ENCODE data around the gene OR10G7.
A peak's percentile ranks its signal among the peaks of the same experiment; 100 is the strongest.

OR10G7 gene

GRCh38 chr11:124041254-124041653 lies at the start of gene OR10G7:
Gene OR10G7, minus strand, starts transcription at chr11:124041325. Its CDS starts 2,324 bp downstream, at chr11:124039001.
- no peak for DNase-seq (ENCODE audit: low spot score)

- DNase-seq (ENCODE audit: low spot score): no peak
Observed at GRCh38 chr11:124085997-124086846, 45.1 kb upstream of the OR10G7 start.

- DNase-seq (ENCODE audit: low spot score): no peak
Observed at GRCh38 chr11:124085583-124085982, 44.5 kb upstream of the OR10G7 start.

GRCh38 chr11:124082371-124082770 lies 41.2 kb upstream of the OR10G7 start:
- DNase-seq (ENCODE audit: low spot score): no peak

- DNase-seq (ENCODE audit: low spot score): no peak
Observed at GRCh38 chr11:124081483-124081882, 40.4 kb upstream of the OR10G7 start.

GRCh38 chr11:124080327-124081001 lies 39.3 kb upstream of the OR10G7 start:
- peak; percentile 36 for DNase-seq (ENCODE audit: low spot score)

GRCh38 chr11:124079631-124080326 lies 38.7 kb upstream of the OR10G7 start:
- no peak for DNase-seq (ENCODE audit: low spot score)

- DNase-seq (ENCODE audit: low spot score): no peak
Observed at GRCh38 chr11:124078591-124078990, 37.5 kb upstream of the OR10G7 start.

- DNase-seq (ENCODE audit: low spot score): no peak
Observed at GRCh38 chr11:124077266-124077665, 36.1 kb upstream of the OR10G7 start.

- peak; percentile 7 for DNase-seq (ENCODE audit: low spot score)
Observed at GRCh38 chr11:124075841-124076651, 34.9 kb upstream of the OR10G7 start.

GRCh38 chr11:124075492-124075840 lies 34.3 kb upstream of the OR10G7 start:
- DNase-seq (ENCODE audit: low spot score): no peak

GRCh38 chr11:124074554-124074953 lies 33.4 kb upstream of the OR10G7 start:
- DNase-seq (ENCODE audit: low spot score): no peak

- DNase-seq (ENCODE audit: low spot score): no peak
Observed at GRCh38 chr11:124072147-124072546, 31.0 kb upstream of the OR10G7 start.

GRCh38 chr11:124071623-124071948 lies 30.5 kb upstream of the OR10G7 start:
- no peak for DNase-seq (ENCODE audit: low spot score)

GRCh38 chr11:124070915-124071622 lies 29.9 kb upstream of the OR10G7 start:
- DNase-seq (ENCODE audit: low spot score): peak; percentile 65

GRCh38 chr11:124069429-124070401 lies 28.6 kb upstream of the OR10G7 start:
- peak; percentile 78 for DNase-seq (ENCODE audit: low spot score)

- no peak for DNase-seq (ENCODE audit: low spot score)
Observed at GRCh38 chr11:124068601-124069110, 27.5 kb upstream of the OR10G7 start.

- DNase-seq (ENCODE audit: low spot score): no peak
Observed at GRCh38 chr11:124052966-124053365, 11.8 kb upstream of the OR10G7 start.

- no peak for DNase-seq (ENCODE audit: low spot score)
Observed at GRCh38 chr11:124050748-124051147, 9.6 kb upstream of the OR10G7 start.

GRCh38 chr11:124043420-124043819 lies 2.3 kb upstream of the OR10G7 start:
- DNase-seq (ENCODE audit: low spot score): no peak
